ENCODE results near the gene ME3.

ME3 gene

GRCh38 chr11:86503131-86503530, 169.3 kb downstream of the ME3 start:
- TF ChIP-seq FOXP2 (optimal IDR thresholded peaks at IDR 0.05; ENCODE audit: borderline replicate concordance, extremely low read depth, extremely low read length, insufficient read depth) (no peak), TAF1 (IDR thresholded peaks at IDR 0.05; ENCODE audit: borderline replicate concordance, insufficient read depth, low read length) (no peak), SIN3A (IDR thresholded peaks at IDR 0.05; ENCODE audit: borderline replicate concordance, insufficient read depth, low read length) (no peak), REST (IDR thresholded peaks at IDR 0.05; ENCODE audit: insufficient read depth in 1 of 2, low read depth in 2 of 2, low read length in 2 of 2) (no peak)

- TF ChIP-seq POLR2AphosphoS5 (IDR thresholded peaks at IDR 0.05; ENCODE audit: low read depth, low read length) (no peak), TAF1 (IDR thresholded peaks at IDR 0.05; ENCODE audit: borderline replicate concordance, insufficient read depth, low read length) (no peak), SIN3A (IDR thresholded peaks at IDR 0.05; ENCODE audit: borderline replicate concordance, insufficient read depth, low read length) (no peak), REST (IDR thresholded peaks at IDR 0.05; ENCODE audit: insufficient read depth in 1 of 2, low read depth in 2 of 2, low read length in 2 of 2) (no peak), FOXP2 (optimal IDR thresholded peaks at IDR 0.05; ENCODE audit: borderline replicate concordance, extremely low read depth, extremely low read length, insufficient read depth) (no peak)
Observed at GRCh38 chr11:86502137-86502642, 170.2 kb downstream of the ME3 start.

- TF ChIP-seq POLR2AphosphoS5 (IDR thresholded peaks at IDR 0.05; ENCODE audit: low read depth, low read length) = no peak
- no peak for TF ChIP-seq REST (IDR thresholded peaks at IDR 0.05; ENCODE audit: insufficient read depth in 1 of 2, low read depth in 2 of 2, low read length in 2 of 2)
- TF ChIP-seq TAF1 (IDR thresholded peaks at IDR 0.05; ENCODE audit: borderline replicate concordance, insufficient read depth, low read length) = no peak
- TF ChIP-seq FOXP2 (optimal IDR thresholded peaks at IDR 0.05; ENCODE audit: borderline replicate concordance, extremely low read depth, extremely low read length, insufficient read depth) = no peak
Observed at GRCh38 chr11:86500500-86501140, 171.8 kb downstream of the ME3 start.

- TF ChIP-seq FOXP2 (optimal IDR thresholded peaks at IDR 0.05; ENCODE audit: borderline replicate concordance, extremely low read depth, extremely low read length, insufficient read depth) (no peak), TAF1 (IDR thresholded peaks at IDR 0.05; ENCODE audit: borderline replicate concordance, insufficient read depth, low read length) (no peak)
Observed at GRCh38 chr11:86499723-86500129, 172.7 kb downstream of the ME3 start.

- TF ChIP-seq FOXP2 (optimal IDR thresholded peaks at IDR 0.05; ENCODE audit: borderline replicate concordance, extremely low read depth, extremely low read length, insufficient read depth) (no peak), TAF1 (IDR thresholded peaks at IDR 0.05; ENCODE audit: borderline replicate concordance, insufficient read depth, low read length) (no peak), SIN3A (IDR thresholded peaks at IDR 0.05; ENCODE audit: borderline replicate concordance, insufficient read depth, low read length) (no peak), POLR2AphosphoS5 (IDR thresholded peaks at IDR 0.05; ENCODE audit: low read depth, low read length) (no peak), REST (IDR thresholded peaks at IDR 0.05; ENCODE audit: insufficient read depth in 1 of 2, low read depth in 2 of 2, low read length in 2 of 2) (no peak)
Observed at GRCh38 chr11:86497836-86498235, 174.6 kb downstream of the ME3 start.

Measured in PFSK-1 (cell line).